Measurements from ENCODE around the gene CDCA7. TPM values are rescaled to one million over a fixed set of nuclear protein-coding genes. Genes with fewer than 3 reads are reported as not detected.

Gene CDCA7
- polyA plus RNA-seq, 1 of the 3 experiments (the other 2 are of a cell fraction): 19.1 TPM

- ChIA-PET CTCF (interaction anchor here (1.0 kb wide), 1 partner anchor 947 kb away, joined by 3 read pairs; no protein-coding TSS in a partner anchor), POLR2A (no interaction called here)
- 54% methylated on average over 8 of the region's 8 CpGs for WGBS (ENCODE audit: low lambda C conversion rate)
- Histone ChIP-seq H3K9me2 (no peaks in the 10 kb centered on the region), H3K4me2 (no peak overlapping the region), H3K4me3 (ENCODE audit: low read depth in 2 of 2, low read length in 1 of 2) (no peak overlapping the region), H4K20me1 (ENCODE audit: insufficient read depth) (no peaks in the 10 kb centered on the region), H3K4me1 (ENCODE audit: control insufficient read depth in 1 of 2, insufficient read depth in 2 of 2, low read depth in 1 of 2, low read length in 1 of 2) (no peaks in the 10 kb centered on the region), H2AFZ (ENCODE audit: low read depth) (no peak overlapping the region), H3K9ac (no peak overlapping the region), H3F3A (replicated peaks; ENCODE audit: insufficient read depth) (no peaks in the 10 kb centered on the region), H3K27ac (ENCODE audit: low read depth in 2 of 2, low read length in 1 of 2) (no peak overlapping the region), H3K79me2 (ENCODE audit: insufficient read depth) (no peaks in the 10 kb centered on the region), H3K9me3 (no peaks in the 10 kb centered on the region), H3K36me3 (replicated peaks in 1 of 2; ENCODE audit: control insufficient read depth in 1 of 2, insufficient read depth in 2 of 2, low read length in 1 of 2) (no peaks in the 10 kb centered on the region), H3K27me3 (ENCODE audit: insufficient read depth) (peaks cover 11% of the 10 kb centered on the region)
- TF ChIP-seq CHD2 (IDR thresholded peaks at IDR 0.05; ENCODE audit: low read length, partially characterized antibody) (no peak), MXI1 (IDR thresholded peaks at IDR 0.05; ENCODE audit: low read depth, low read length) (no peak), EZH2phosphoT487 (IDR thresholded peaks at IDR 0.05; ENCODE audit: borderline replicate concordance, low read depth) (no peak), FOXM1 (IDR thresholded peaks at IDR 0.05; ENCODE audit: low read depth) (no peak), TAF1 (IDR thresholded peaks at IDR 0.05; ENCODE audit: borderline replicate concordance, low read depth, low read length) (no peak), PBX3 (IDR thresholded peaks at IDR 0.05) (no peak), NFIC (IDR thresholded peaks at IDR 0.05; ENCODE audit: borderline replicate concordance) (no peak), RFX5 (IDR thresholded peaks at IDR 0.05; ENCODE audit: low read length) (no peak), FOSL2 (IDR thresholded peaks at IDR 0.05; ENCODE audit: borderline replicate concordance, low read depth) (no peak), ELF1 (IDR thresholded peaks at IDR 0.05) (no peak), EP300 (IDR thresholded peaks at IDR 0.05; ENCODE audit: borderline replicate concordance in 1 of 2, low read depth in 1 of 2, low read length in 1 of 2) (no peak), NRF1 (IDR thresholded peaks at IDR 0.05; ENCODE audit: low read depth, low read length) (no peak), MEF2A (IDR thresholded peaks at IDR 0.05; ENCODE audit: borderline replicate concordance, low read depth) (no peak), RCOR1 (IDR thresholded peaks at IDR 0.05; ENCODE audit: low read length) (no peak), YY1 (IDR thresholded peaks at IDR 0.05; ENCODE audit: low read depth) (no peak), SMC3 (IDR thresholded peaks at IDR 0.05; ENCODE audit: low read depth, low read length) (no peak)
- TF ChIP-seq, protein P1, sequence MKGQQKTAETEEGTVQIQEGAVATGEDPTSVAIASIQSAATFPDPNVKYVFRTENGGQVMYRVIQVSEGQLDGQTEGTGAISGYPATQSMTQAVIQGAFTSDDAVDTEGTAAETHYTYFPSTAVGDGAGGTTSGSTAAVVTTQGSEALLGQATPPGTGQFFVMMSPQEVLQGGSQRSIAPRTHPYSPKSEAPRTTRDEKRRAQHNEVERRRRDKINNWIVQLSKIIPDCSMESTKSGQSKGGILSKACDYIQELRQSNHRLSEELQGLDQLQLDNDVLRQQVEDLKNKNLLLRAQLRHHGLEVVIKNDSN (IDR thresholded peaks at IDR 0.05; ENCODE audit: borderline replicate concordance, low read depth): no peak
- TF ChIP-seq, protein P2, sequence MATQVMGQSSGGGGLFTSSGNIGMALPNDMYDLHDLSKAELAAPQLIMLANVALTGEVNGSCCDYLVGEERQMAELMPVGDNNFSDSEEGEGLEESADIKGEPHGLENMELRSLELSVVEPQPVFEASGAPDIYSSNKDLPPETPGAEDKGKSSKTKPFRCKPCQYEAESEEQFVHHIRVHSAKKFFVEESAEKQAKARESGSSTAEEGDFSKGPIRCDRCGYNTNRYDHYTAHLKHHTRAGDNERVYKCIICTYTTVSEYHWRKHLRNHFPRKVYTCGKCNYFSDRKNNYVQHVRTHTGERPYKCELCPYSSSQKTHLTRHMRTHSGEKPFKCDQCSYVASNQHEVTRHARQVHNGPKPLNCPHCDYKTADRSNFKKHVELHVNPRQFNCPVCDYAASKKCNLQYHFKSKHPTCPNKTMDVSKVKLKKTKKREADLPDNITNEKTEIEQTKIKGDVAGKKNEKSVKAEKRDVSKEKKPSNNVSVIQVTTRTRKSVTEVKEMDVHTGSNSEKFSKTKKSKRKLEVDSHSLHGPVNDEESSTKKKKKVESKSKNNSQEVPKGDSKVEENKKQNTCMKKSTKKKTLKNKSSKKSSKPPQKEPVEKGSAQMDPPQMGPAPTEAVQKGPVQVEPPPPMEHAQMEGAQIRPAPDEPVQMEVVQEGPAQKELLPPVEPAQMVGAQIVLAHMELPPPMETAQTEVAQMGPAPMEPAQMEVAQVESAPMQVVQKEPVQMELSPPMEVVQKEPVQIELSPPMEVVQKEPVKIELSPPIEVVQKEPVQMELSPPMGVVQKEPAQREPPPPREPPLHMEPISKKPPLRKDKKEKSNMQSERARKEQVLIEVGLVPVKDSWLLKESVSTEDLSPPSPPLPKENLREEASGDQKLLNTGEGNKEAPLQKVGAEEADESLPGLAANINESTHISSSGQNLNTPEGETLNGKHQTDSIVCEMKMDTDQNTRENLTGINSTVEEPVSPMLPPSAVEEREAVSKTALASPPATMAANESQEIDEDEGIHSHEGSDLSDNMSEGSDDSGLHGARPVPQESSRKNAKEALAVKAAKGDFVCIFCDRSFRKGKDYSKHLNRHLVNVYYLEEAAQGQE (IDR thresholded peaks at IDR 0.05; ENCODE audit: low read depth, low read length): no peak
- TF ChIP-seq, protein P3, sequence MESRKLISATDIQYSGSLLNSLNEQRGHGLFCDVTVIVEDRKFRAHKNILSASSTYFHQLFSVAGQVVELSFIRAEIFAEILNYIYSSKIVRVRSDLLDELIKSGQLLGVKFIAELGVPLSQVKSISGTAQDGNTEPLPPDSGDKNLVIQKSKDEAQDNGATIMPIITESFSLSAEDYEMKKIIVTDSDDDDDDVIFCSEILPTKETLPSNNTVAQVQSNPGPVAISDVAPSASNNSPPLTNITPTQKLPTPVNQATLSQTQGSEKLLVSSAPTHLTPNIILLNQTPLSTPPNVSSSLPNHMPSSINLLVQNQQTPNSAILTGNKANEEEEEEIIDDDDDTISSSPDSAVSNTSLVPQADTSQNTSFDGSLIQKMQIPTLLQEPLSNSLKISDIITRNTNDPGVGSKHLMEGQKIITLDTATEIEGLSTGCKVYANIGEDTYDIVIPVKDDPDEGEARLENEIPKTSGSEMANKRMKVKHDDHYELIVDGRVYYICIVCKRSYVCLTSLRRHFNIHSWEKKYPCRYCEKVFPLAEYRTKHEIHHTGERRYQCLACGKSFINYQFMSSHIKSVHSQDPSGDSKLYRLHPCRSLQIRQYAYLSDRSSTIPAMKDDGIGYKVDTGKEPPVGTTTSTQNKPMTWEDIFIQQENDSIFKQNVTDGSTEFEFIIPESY (IDR thresholded peaks at IDR 0.05; ENCODE audit: borderline replicate concordance, low read depth): no peak
- DNase-seq: no peak
Measured at GRCh38 chr2:173394091-173394974, 39.7 kb downstream of the CDCA7 start.
